ENCODE measurements around the gene CATSPER1. TPM values are rescaled to one million over a fixed set of nuclear protein-coding genes. Genes with fewer than 3 reads are reported as not detected.
A peak's percentile ranks its signal among the peaks of the same experiment; 100 is the strongest.

Gene CATSPER1
- total RNA-seq, 1 experiment from 2014 or later, result 2.4 TPM

- no peaks in the 10 kb centered on the region for H3K27me3 ChIP-seq (ENCODE audit: insufficient read depth, low read length)
- H3K79me2 ChIP-seq (ENCODE audit: insufficient read depth, low read length), result peaks cover 33% of the 10 kb centered on the region
- no peak overlapping the region for H2AFZ ChIP-seq (ENCODE audit: low read depth, low read length, poor library complexity, severe bottlenecking)
- H3K4me2 ChIP-seq (ENCODE audit: low read length), result no peak overlapping the region
- H3K9ac ChIP-seq (ENCODE audit: low read length), result no peak overlapping the region
- H4K20me1 ChIP-seq (ENCODE audit: insufficient read depth), result no peaks in the 10 kb centered on the region
- H3K27ac ChIP-seq (ENCODE audit: low read depth, low read length), result no peak overlapping the region
- intact Hi-C loops (cut with micrococcal nuclease), result no loop called here
- peaks cover 4 to 15% of the 10 kb centered on the region in 2 experiments; a peak in 2 of 4 replicates for H3K36me3 ChIP-seq (ENCODE audit: control insufficient read depth in 1 of 2, insufficient read depth in 2 of 2, low read length in 2 of 2)
- ATAC-seq (no peak), DNase-seq (ENCODE audit: low read depth, low spot score) (no peak)
- ChIA-PET CTCF (no interaction called here), RAD21 (ENCODE audit: low non-redundant PET in 1 of 2, low total read pairs in 2 of 2, uncharacterized antibody in 2 of 2, unreplicated experiment in 2 of 2) (no interaction called here), POLR2A (no interaction called here)
- TF ChIP-seq EGR1 (IDR thresholded peaks at IDR 0.05; ENCODE audit: low read depth), result no peak
- TF ChIP-seq FOSL1 (IDR thresholded peaks at IDR 0.05; ENCODE audit: low read depth), result no peak
- no peaks in the 10 kb centered on the region for H3K9me3 ChIP-seq (ENCODE audit: control insufficient read depth in 1 of 2, insufficient read depth in 1 of 2, low read depth in 1 of 2, low read length in 2 of 2)
- H3K4me3 ChIP-seq (replicated peaks in 1 of 2; ENCODE audit: low read depth in 1 of 2, low read length in 2 of 2), result no peak overlapping the region
- TSS peak; percentile 29 for BruUV-seq (replicated peaks)
- H3K4me1 ChIP-seq (ENCODE audit: control insufficient read depth in 1 of 2, insufficient read depth in 2 of 2, low read length in 2 of 2), result peaks cover 10 to 33% of the 10 kb centered on the region in 2 experiments
- H3K9me2 ChIP-seq (ENCODE audit: insufficient read depth), result no peaks in the 10 kb centered on the region
Observed at GRCh38 chr11:66072518-66072917, 46.2 kb upstream of the CATSPER1 start.

- Histone ChIP-seq H2AFZ (ENCODE audit: low read depth, low read length, poor library complexity, severe bottlenecking) (no peak overlapping the region), H3K9ac (ENCODE audit: low read length) (no peak overlapping the region), H3K27ac (ENCODE audit: low read depth, low read length) (no peak overlapping the region), H3K27me3 (ENCODE audit: insufficient read depth, low read length) (no peaks in the 10 kb centered on the region), H3K4me2 (ENCODE audit: low read length) (peak overlapping the region; percentile 88; the same call in 1 of the 2 replicates), H3K36me3 (ENCODE audit: control insufficient read depth in 1 of 2, insufficient read depth in 2 of 2, low read length in 2 of 2) (peaks cover 7 to 19% of the 10 kb centered on the region in 2 experiments; a peak in 2 of 4 replicates), H4K20me1 (ENCODE audit: insufficient read depth) (no peaks in the 10 kb centered on the region), H3K4me3 (replicated peaks in 1 of 2; ENCODE audit: low read depth in 1 of 2, low read length in 2 of 2) (no peak overlapping the region), H3K9me3 (ENCODE audit: control insufficient read depth in 1 of 2, insufficient read depth in 1 of 2, low read depth in 1 of 2, low read length in 2 of 2) (no peaks in the 10 kb centered on the region), H3K9me2 (ENCODE audit: insufficient read depth) (no peaks in the 10 kb centered on the region), H3K4me1 (ENCODE audit: control insufficient read depth in 1 of 2, insufficient read depth in 2 of 2, low read length in 2 of 2) (peaks cover 10 to 28% of the 10 kb centered on the region in 2 experiments), H3K79me2 (ENCODE audit: insufficient read depth, low read length) (peaks cover 34% of the 10 kb centered on the region)
- POLR2A ChIA-PET, result no interaction called here
- no peak for TF ChIP-seq SP1 (IDR thresholded peaks at IDR 0.05; ENCODE audit: low read depth)
- no peak for TF ChIP-seq JUND (IDR thresholded peaks at IDR 0.05)
- TF ChIP-seq, protein P1, sequence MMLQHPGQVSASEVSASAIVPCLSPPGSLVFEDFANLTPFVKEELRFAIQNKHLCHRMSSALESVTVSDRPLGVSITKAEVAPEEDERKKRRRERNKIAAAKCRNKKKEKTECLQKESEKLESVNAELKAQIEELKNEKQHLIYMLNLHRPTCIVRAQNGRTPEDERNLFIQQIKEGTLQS (IDR thresholded peaks at IDR 0.05), result no peak
- no peak for TF ChIP-seq RAD21 (IDR thresholded peaks at IDR 0.05; ENCODE audit: low read depth)
- no peak for TF ChIP-seq FOSL1 (IDR thresholded peaks at IDR 0.05; ENCODE audit: low read depth)
- no peak for TF ChIP-seq CEBPB (IDR thresholded peaks at IDR 0.05; ENCODE audit: low read depth)
- no peak for TF ChIP-seq ELF1 (IDR thresholded peaks at IDR 0.05; ENCODE audit: borderline replicate concordance, low read depth)
- TF ChIP-seq ZBTB33 (IDR thresholded peaks at IDR 0.05; ENCODE audit: extremely low read depth, insufficient replicate concordance, low read length), result no peak
- no peak for TF ChIP-seq YY1 (IDR thresholded peaks at IDR 0.05; ENCODE audit: extremely low read depth, insufficient replicate concordance, low read depth, low read length)
- TF ChIP-seq POLR2A (IDR thresholded peaks at IDR 0.05; ENCODE audit: borderline replicate concordance, extremely low read depth, insufficient read depth, insufficient read length), result no peak
- TF ChIP-seq SIN3A (IDR thresholded peaks at IDR 0.05; ENCODE audit: low read depth), result no peak
- TF ChIP-seq POLR2AphosphoS5 (IDR thresholded peaks at IDR 0.05; ENCODE audit: low read depth, low read length), result no peak
- no peak for TF ChIP-seq CBX3 (IDR thresholded peaks at IDR 0.05; ENCODE audit: low read depth)
- no peak for TF ChIP-seq SRF (IDR thresholded peaks at IDR 0.05; ENCODE audit: low read depth)
- TF ChIP-seq, protein P2, sequence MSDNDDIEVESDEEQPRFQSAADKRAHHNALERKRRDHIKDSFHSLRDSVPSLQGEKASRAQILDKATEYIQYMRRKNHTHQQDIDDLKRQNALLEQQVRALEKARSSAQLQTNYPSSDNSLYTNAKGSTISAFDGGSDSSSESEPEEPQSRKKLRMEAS (IDR thresholded peaks at IDR 0.05), result no peak
- TF ChIP-seq ZFX (IDR thresholded peaks at IDR 0.05), result no peak
- ATAC-seq (no peak), DNase-seq (ENCODE audit: low read depth, low spot score) (no peak)
- RAD21 ChIA-PET (ENCODE audit: low non-redundant PET in 1 of 2, low total read pairs in 2 of 2, uncharacterized antibody in 2 of 2, unreplicated experiment in 2 of 2), result no interaction called here
- BruUV-seq (replicated peaks), result no TSS peak
- intact Hi-C loops (cut with micrococcal nuclease), result no loop called here
- CTCF ChIA-PET, result interaction anchor here (1.1 kb wide), 1 partner anchor 9 kb away, joined by 4 read pairs; no protein-coding TSS in a partner anchor
Observed at GRCh38 chr11:66072081-66072480, 45.8 kb upstream of the CATSPER1 start.

Data from HCT116 (cell line).